A549 (cell line): ENCODE measurements around the gene OR52L1.

ENCODE experiments used
- BHLHE40 ChIP-seq: IDR thresholded peaks from 2 replicates; pipeline ENCODE4 v1.6.1; 2012; ENCODE audit warnings: low read depth, low read length, inconsistent platforms
- CHD2 ChIP-seq: fragments of 150-350 bp; IDR thresholded peaks from 2 replicates; pipeline ENCODE4 v1.6.1; 2014; ENCODE audit warnings: low read length; ENCODE audit not compliant: partially characterized antibody
- EHF ChIP-seq: fragments of 250-450 bp; sonication (Bioruptor Pico); IDR thresholded peaks from 2 replicates; pipeline ENCODE4 v1.5.0; 2020; ENCODE audit warnings: mild to moderate bottlenecking
- EP300 ChIP-seq, 2 experiments: fragments of >200 bp; sonication (Bioruptor Twin); formaldehyde crosslinking; IDR thresholded peaks; 2 replicates in 1 of 2; 3 replicates in 1 of 2; pipeline ENCODE4 v1.6.1; 2016 to 2017
- POLR2A ChIP-seq: IDR thresholded peaks from 2 replicates; pipeline ENCODE4 v1.6.1; 2012; ENCODE audit warnings: mild to moderate bottlenecking, low read length
- RAD21 ChIP-seq, 2 experiments: fragments of >200 bp in 1 of 2; sonication (Bioruptor Twin) in 1 of 2; formaldehyde crosslinking in 1 of 2; IDR thresholded peaks in 1 of 2; conservative IDR thresholded peaks in 1 of 2; 2 replicates in 1 of 2; 3 replicates in 1 of 2; pipeline ENCODE4 v1.6.1; 2012 to 2018; ENCODE audit warnings: inconsistent platforms in 1 of 2
- RARB ChIP-seq: fragments of 250-450 bp; sonication (Bioruptor Pico); IDR thresholded peaks from 2 replicates; pipeline ENCODE4 v1.8.0; 2021; ENCODE audit warnings: mild to moderate bottlenecking, moderate library complexity
- TF ChIP-seq, protein P1 (sequence below): fragments of >200 bp; sonication (Bioruptor Twin); formaldehyde crosslinking; IDR thresholded peaks from 3 replicates; pipeline ENCODE4 v1.5.1; 2016

DNA sequence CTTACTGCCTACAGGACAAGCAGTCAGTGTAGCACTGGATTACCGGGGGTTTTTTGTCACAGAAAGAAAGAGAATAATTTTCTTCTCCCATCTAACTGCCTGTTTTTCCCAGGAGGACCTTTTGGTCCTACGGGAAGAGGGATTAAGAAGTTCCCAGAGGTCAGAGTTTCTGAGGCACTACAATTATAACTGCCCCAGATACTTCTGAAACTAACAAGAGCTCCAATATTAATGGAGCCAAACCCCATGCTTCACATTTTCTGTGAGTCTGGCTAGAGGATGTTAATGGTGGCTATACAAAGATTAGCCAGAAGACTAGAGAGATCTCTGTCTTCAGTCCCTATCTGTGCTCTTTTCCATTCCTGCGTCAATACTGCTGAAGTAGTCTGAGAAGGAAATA is 44.8 kb downstream of the OR52L1 start, which contains the start of gene OR56A3:
- TF ChIP-seq EHF (no peak), RARB (CRISPR knock-in tag) (no peak), POLR2A (no peak), EP300 (IDR thresholded peaks at IDR 0.05) (no peak), RAD21 (conservative IDR thresholded peaks at IDR 0.05 in 1 of 2, IDR thresholded peaks at IDR 0.05 in 1 of 2) (no peak), BHLHE40 (no peak), CHD2 (no peak)
- TF ChIP-seq, protein P1, sequence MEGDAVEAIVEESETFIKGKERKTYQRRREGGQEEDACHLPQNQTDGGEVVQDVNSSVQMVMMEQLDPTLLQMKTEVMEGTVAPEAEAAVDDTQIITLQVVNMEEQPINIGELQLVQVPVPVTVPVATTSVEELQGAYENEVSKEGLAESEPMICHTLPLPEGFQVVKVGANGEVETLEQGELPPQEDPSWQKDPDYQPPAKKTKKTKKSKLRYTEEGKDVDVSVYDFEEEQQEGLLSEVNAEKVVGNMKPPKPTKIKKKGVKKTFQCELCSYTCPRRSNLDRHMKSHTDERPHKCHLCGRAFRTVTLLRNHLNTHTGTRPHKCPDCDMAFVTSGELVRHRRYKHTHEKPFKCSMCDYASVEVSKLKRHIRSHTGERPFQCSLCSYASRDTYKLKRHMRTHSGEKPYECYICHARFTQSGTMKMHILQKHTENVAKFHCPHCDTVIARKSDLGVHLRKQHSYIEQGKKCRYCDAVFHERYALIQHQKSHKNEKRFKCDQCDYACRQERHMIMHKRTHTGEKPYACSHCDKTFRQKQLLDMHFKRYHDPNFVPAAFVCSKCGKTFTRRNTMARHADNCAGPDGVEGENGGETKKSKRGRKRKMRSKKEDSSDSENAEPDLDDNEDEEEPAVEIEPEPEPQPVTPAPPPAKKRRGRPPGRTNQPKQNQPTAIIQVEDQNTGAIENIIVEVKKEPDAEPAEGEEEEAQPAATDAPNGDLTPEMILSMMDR, result no peak
